ENCODE results near the gene LSAMP.

DNA sequence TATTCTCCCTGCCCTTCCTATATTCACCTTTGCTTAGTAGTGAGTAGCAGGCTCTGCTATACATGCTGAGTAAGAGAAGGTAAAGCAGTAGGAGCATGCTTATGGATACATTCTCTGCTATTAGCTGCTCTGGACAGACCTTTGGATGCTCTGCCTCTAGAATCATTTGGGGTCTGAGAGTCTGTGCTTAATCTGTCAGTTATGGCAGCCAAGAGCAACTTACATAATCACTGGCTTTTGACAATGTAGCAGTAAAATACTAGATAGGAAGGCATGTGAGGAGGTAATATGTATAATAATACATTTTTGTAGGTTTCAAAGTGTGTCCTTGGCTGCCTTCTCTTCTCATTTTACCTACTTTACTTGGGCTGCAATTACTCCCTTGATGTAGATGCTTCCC, 544.3 kb downstream of the LSAMP start:
- TF ChIP-seq EZH2 (IDR thresholded peaks at IDR 0.05) (no peak), EZH2phosphoT487 (IDR thresholded peaks at IDR 0.05) (no peak)
- TF ChIP-seq, protein P1, sequence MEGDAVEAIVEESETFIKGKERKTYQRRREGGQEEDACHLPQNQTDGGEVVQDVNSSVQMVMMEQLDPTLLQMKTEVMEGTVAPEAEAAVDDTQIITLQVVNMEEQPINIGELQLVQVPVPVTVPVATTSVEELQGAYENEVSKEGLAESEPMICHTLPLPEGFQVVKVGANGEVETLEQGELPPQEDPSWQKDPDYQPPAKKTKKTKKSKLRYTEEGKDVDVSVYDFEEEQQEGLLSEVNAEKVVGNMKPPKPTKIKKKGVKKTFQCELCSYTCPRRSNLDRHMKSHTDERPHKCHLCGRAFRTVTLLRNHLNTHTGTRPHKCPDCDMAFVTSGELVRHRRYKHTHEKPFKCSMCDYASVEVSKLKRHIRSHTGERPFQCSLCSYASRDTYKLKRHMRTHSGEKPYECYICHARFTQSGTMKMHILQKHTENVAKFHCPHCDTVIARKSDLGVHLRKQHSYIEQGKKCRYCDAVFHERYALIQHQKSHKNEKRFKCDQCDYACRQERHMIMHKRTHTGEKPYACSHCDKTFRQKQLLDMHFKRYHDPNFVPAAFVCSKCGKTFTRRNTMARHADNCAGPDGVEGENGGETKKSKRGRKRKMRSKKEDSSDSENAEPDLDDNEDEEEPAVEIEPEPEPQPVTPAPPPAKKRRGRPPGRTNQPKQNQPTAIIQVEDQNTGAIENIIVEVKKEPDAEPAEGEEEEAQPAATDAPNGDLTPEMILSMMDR (IDR thresholded peaks at IDR 0.05): no peak

All from neural progenitor cell (in vitro differentiated cells).